ENCODE data around the gene NPAS2. TPM values are rescaled to one million over a fixed set of nuclear protein-coding genes. Genes with fewer than 3 reads are reported as not detected.

The NPAS2 gene
- total and polyA plus RNA-seq, 2 donors from 2014 or later = 8.4 to 44.5 TPM

DNA sequence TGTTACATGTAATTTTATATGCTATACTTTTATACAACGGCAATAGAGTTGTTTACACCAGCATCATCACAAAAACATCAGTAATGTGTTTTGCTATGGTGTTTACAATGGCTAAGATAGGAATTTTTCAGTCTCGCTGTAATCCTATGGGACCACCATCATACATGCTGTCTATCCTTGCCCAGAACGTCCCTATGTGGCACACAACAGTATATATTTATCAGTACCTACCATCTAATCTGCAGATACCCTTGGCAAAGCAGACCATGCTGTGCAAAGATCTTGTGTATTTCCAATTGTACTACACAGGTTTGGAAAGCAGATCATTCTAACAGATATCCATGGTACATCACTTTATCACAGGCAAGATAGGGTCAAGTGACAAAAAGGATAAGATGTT is 197.4 kb downstream of the NPAS2 start:
- H3K27ac ChIP-seq (ENCODE audit: low read depth in 2 of 2, low read length in 2 of 2) = no peak overlapping the region
- FAIRE-seq (no peak), DNase-seq (no peak)
- no peak overlapping the region for H3K9ac ChIP-seq (ENCODE audit: low read length in 3 of 3)
- H3K27me3 ChIP-seq (ENCODE audit: control insufficient read depth, insufficient read depth, low read length) = no peaks in the 10 kb centered on the region
- H3K36me3 ChIP-seq (ENCODE audit: control insufficient read depth in 2 of 3, insufficient read depth in 3 of 3, low read length in 3 of 3) = peaks cover 0 to 19% (median 11%) of the 10 kb centered on the region in 3 donors
- H3K9me3 ChIP-seq (ENCODE audit: control insufficient read depth in 2 of 3, insufficient read depth in 1 of 3, low read length in 3 of 3) = no peaks in the 10 kb centered on the region
- no peaks in the 10 kb centered on the region for H3K4me1 ChIP-seq (ENCODE audit: control insufficient read depth in 2 of 3, insufficient read depth in 2 of 3, low read depth in 1 of 3, low read length in 3 of 3)
- intact Hi-C loops (cut with DNase I) = no loop called here
- H3K4me3 ChIP-seq (ENCODE audit: low read length in 3 of 3) = no peak overlapping the region
- TF ChIP-seq, protein P1, sequence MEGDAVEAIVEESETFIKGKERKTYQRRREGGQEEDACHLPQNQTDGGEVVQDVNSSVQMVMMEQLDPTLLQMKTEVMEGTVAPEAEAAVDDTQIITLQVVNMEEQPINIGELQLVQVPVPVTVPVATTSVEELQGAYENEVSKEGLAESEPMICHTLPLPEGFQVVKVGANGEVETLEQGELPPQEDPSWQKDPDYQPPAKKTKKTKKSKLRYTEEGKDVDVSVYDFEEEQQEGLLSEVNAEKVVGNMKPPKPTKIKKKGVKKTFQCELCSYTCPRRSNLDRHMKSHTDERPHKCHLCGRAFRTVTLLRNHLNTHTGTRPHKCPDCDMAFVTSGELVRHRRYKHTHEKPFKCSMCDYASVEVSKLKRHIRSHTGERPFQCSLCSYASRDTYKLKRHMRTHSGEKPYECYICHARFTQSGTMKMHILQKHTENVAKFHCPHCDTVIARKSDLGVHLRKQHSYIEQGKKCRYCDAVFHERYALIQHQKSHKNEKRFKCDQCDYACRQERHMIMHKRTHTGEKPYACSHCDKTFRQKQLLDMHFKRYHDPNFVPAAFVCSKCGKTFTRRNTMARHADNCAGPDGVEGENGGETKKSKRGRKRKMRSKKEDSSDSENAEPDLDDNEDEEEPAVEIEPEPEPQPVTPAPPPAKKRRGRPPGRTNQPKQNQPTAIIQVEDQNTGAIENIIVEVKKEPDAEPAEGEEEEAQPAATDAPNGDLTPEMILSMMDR (IDR thresholded peaks at IDR 0.05; ENCODE audit: borderline replicate concordance, extremely low read depth, insufficient read depth) = no peak

GRCh38 chr2:101018934-101019333 is 199.0 kb downstream of the NPAS2 start:
- no peaks in the 10 kb centered on the region for H3K27me3 ChIP-seq (ENCODE audit: control insufficient read depth, insufficient read depth, low read length)
- no peak overlapping the region for H3K4me3 ChIP-seq (ENCODE audit: low read length in 3 of 3)
- FAIRE-seq (no peak), DNase-seq (no peak)
- intact Hi-C loops (cut with DNase I) = no loop called here
- H3K4me1 ChIP-seq (ENCODE audit: control insufficient read depth in 2 of 3, insufficient read depth in 2 of 3, low read depth in 1 of 3, low read length in 3 of 3) = no peaks in the 10 kb centered on the region
- no peaks in the 10 kb centered on the region for H3K9me3 ChIP-seq (ENCODE audit: control insufficient read depth in 2 of 3, insufficient read depth in 1 of 3, low read length in 3 of 3)
- TF ChIP-seq, protein P1 (IDR thresholded peaks at IDR 0.05; ENCODE audit: borderline replicate concordance, extremely low read depth, insufficient read depth) = no peak
- H3K36me3 ChIP-seq (ENCODE audit: control insufficient read depth in 2 of 3, insufficient read depth in 3 of 3, low read length in 3 of 3) = peaks cover 0 to 18% (median 11%) of the 10 kb centered on the region in 3 donors
- H3K9ac ChIP-seq (ENCODE audit: low read length in 3 of 3) = no peak overlapping the region
- H3K27ac ChIP-seq (ENCODE audit: low read depth in 2 of 2, low read length in 2 of 2) = no peak overlapping the region

DNA sequence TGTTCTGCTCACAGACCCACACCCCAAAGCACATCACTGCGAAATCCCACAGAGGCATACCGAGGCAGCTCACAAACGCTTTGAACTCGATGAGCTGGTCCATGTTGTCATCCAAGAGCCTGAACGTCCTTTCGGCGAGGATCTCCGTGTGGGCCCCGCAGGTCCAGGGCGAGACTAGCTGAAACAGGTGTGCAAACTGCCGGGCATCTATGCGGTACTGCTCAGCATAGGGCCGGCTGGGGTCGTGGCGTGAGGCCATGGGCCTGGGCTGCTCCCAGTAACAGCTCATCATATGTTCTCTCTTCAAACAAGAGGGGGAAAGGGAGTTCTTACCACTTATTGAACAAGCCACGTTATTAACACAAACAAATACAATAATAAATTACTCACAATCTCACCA is 202.3 kb downstream of the NPAS2 start:
- no peak for FAIRE-seq
- DNase-seq = no peak
- peaks cover 0 to 17% (median 11%) of the 10 kb centered on the region in 3 donors for H3K36me3 ChIP-seq (ENCODE audit: control insufficient read depth in 2 of 3, insufficient read depth in 3 of 3, low read length in 3 of 3)
- no peak overlapping the region for H3K4me3 ChIP-seq (ENCODE audit: low read length in 3 of 3)
- H3K9me3 ChIP-seq (ENCODE audit: control insufficient read depth in 2 of 3, insufficient read depth in 1 of 3, low read length in 3 of 3) = no peaks in the 10 kb centered on the region
- no peak overlapping the region for H3K9ac ChIP-seq (ENCODE audit: low read length in 3 of 3)
- no peak overlapping the region for H3K27ac ChIP-seq (ENCODE audit: low read depth in 2 of 2, low read length in 2 of 2)
- no peaks in the 10 kb centered on the region for H3K4me1 ChIP-seq (ENCODE audit: control insufficient read depth in 2 of 3, insufficient read depth in 2 of 3, low read depth in 1 of 3, low read length in 3 of 3)
- TF ChIP-seq, protein P1 (IDR thresholded peaks at IDR 0.05; ENCODE audit: borderline replicate concordance, extremely low read depth, insufficient read depth) = no peak
- no peaks in the 10 kb centered on the region for H3K27me3 ChIP-seq (ENCODE audit: control insufficient read depth, insufficient read depth, low read length)
- intact Hi-C loops (cut with DNase I) = no loop called here
